HG02588 (cell line): Measurements from ENCODE around the gene TEAD1.

Experiments
- ATAC-seq: cut with Tn5 transposase; IDR thresholded peaks from one replicate; pipeline ENCODE4 v1.9.1; 2021; ENCODE audit warnings: mild to moderate bottlenecking, moderate library complexity; ENCODE audit not compliant: unreplicated experiment

TEAD1 gene

GRCh38 chr11:12968101-12968500, 293.9 kb downstream of the TEAD1 start:
- no peak for ATAC-seq

- ATAC-seq: no peak
These were observed 294.6 kb downstream of the TEAD1 start for GRCh38 chr11:12968826-12969225.

- ATAC-seq: no peak
These were observed 297.7 kb downstream of the TEAD1 start for GRCh38 chr11:12971955-12972354.

- no peak for ATAC-seq
These were observed 299.4 kb downstream of the TEAD1 start for GRCh38 chr11:12973528-12974181.

GRCh38 chr11:12975195-12975594, 301.0 kb downstream of the TEAD1 start:
- ATAC-seq: no peak

GRCh38 chr11:12979928-12980689, 305.9 kb downstream of the TEAD1 start:
- ATAC-seq: no peak

GRCh38 chr11:12981676-12982522, 307.7 kb downstream of the TEAD1 start:
- ATAC-seq: no peak

- ATAC-seq: no peak
These were observed 309.1 kb downstream of the TEAD1 start for GRCh38 chr11:12983336-12983735.

GRCh38 chr11:12986194-12986898, 312.1 kb downstream of the TEAD1 start:
- no peak for ATAC-seq

- no peak for ATAC-seq
These were observed 315.4 kb downstream of the TEAD1 start for GRCh38 chr11:12989428-12990161.

- no peak for ATAC-seq
These were observed 315.9 kb downstream of the TEAD1 start for GRCh38 chr11:12990162-12990480.

GRCh38 chr11:12991426-12991825, 317.2 kb downstream of the TEAD1 start:
- ATAC-seq: no peak

- ATAC-seq: no peak
These were observed 319.4 kb downstream of the TEAD1 start for GRCh38 chr11:12993626-12994025.
